Astrocyte (in vitro differentiated cells and primary cell): Measurements from ENCODE around the gene IL12RB1.

Source experiments
- CTCF ChIP-seq: IDR thresholded peaks from 2 replicates; pipeline ENCODE4 v1.5.1; 2011; ENCODE audit warnings: low read depth, mild to moderate bottlenecking, inconsistent platforms, low read length, moderate library complexity; ENCODE audit not compliant: insufficient read depth
- EZH2 ChIP-seq: IDR thresholded peaks from 2 replicates; pipeline ENCODE4 v1.6.1; 2012; ENCODE audit warnings: mild to moderate bottlenecking, low read length, inconsistent platforms; ENCODE audit not compliant: insufficient read depth

- no peak for TF ChIP-seq EZH2
- no peak for TF ChIP-seq CTCF
Measured at GRCh38 chr19:18063463-18063862, 23.3 kb downstream of the IL12RB1 start.
